ENCODE measurements around the gene CCT8. TPM values are rescaled to one million over a fixed set of nuclear protein-coding genes. Genes with fewer than 3 reads are reported as not detected.

CCT8 gene
- total RNA-seq, result 186 and 274 TPM in 2 replicates

GRCh38 chr21:29073222-29074006 lies at the start of gene CCT8:
Gene CCT8 (minus strand): TSS chr21:29073648. CDS start chr21:29073590, 58 bp downstream.

GRCh38 chr21:29024474-29025327 lies 48.7 kb downstream of the CCT8 start, which contains the start of gene USP16:
Gene USP16 (plus strand): TSS chr21:29024668. CDS start chr21:29027914, 3,246 bp downstream.

Other genes with a start within 250 kb of the CCT8 start
- gene LTN1, start 80.8 kb downstream of the CCT8 start, total RNA-seq, result 32.1 and 36.3 TPM in 2 replicates
- gene RWDD2B, start 54.3 kb downstream of the CCT8 start, total RNA-seq, result 11.6 and 18.4 TPM in 2 replicates
- 31.6 and 34.9 TPM in 2 replicates for gene USP16, start 49.0 kb downstream of the CCT8 start, total RNA-seq
- 4.1 and 4.9 TPM in 2 replicates for gene MAP3K7CL, start 57.0 kb upstream of the CCT8 start, total RNA-seq
- 91.2 and 97.7 TPM in 2 replicates for gene BACH1, start 225.3 kb upstream of the CCT8 start, total RNA-seq

All from nasal cavity respiratory epithelium epithelial cell of viscerocranial mucosa (primary cell).